Femur (tissue), 1 donor: ENCODE results near the gene ZNF568.

Experiments used
- DNase-seq: peaks from one replicate; pipeline ENCODE4 v3.0.0-alpha.2; 2017

The ZNF568 gene

DNA sequence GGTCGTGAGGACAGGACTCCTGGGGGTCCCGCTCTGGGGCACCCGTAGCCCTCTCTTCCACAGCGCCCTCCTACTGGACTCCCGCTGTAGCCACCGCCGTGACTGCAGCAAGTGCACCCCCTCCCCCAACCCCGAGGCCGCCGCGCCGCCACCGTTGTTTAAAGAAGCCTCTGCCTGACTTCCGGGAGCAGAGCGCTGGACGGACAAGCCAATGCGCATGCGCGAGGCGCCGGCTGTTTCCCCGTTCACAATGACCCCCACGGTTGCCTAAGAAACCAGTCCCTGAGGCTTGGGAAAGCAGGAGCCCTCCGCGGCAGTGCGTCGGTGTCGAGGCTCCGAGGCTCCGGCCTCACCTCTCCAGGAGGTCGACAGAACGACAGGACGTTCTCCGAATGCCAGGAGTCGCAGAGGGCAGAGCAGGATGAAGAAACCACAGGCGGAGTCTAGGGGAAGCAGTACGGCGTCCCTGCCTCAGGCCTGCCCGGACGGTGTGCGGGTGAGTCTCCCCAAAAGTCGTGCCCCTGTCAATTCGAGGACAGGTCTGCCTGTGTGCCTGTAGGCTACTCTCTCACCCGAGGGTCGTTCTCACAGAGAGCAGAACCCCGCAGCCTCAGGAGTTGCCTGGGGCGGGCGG, 91.6 kb downstream of the ZNF568 start:
- peak; percentile 87 for DNase-seq

GRCh38 chr19:37009871-37010270, 93.7 kb downstream of the ZNF568 start:
- no peak for DNase-seq

- no peak for DNase-seq
Observed at GRCh38 chr19:37012093-37012745, 96.1 kb downstream of the ZNF568 start.

GRCh38 chr19:37014456-37014855, 98.3 kb downstream of the ZNF568 start:
- DNase-seq = no peak

GRCh38 chr19:37045140-37045539, 129.0 kb downstream of the ZNF568 start:
- DNase-seq = no peak
